Lower leg skin (tissue), 4 donors: ENCODE data around the gene RAD52. TPM values are rescaled to one million over a fixed set of nuclear protein-coding genes. Genes with fewer than 3 reads are reported as not detected.

Source experiments
- DNase-seq, 2 donors: peaks; one replicate each; pipeline ENCODE4 v3.0.0-alpha.2; 2019; ENCODE audit warnings: low spot score in 2 of 2
- H3K4me3 ChIP-seq: fragments of 200-600 bp; sonication (generic); 2 replicates; pipeline ENCODE4 v1.5.1; 2017; ENCODE audit warnings: mild to moderate bottlenecking, low read depth; ENCODE audit not compliant: poor library complexity, severe bottlenecking
- POLR2A ChIP-seq, 2 donors: fragments of 450-650 bp; IDR thresholded peaks; one replicate each; pipeline ENCODE4 v1.6.1; 2016 to 2017; ENCODE audit warnings: antibody characterized with exemption in 2 of 2, mild to moderate bottlenecking in 1 of 2, moderate library complexity in 1 of 2
- WGBS, 2 donors: methylation state at CpG; one replicate each; pipeline ENCODE4 v1.1.5; 2018; 5-methylcytosine and 5-hydroxymethylcytosine counted together
- intact Hi-C: fragments of 100-400 bp; cut with DNase I; formaldehyde crosslinking; loops from one replicate; pipeline ENCODE4 v1.15.0; 2023; ENCODE audit warnings: low total_unique reads
- total RNA-seq, 4 donors: library from RNA; depleted of rRNA; stranded (reverse); fragments of >200 nt; gene quantifications; one replicate each; pipeline ENCODE4 v1.1.0, GENCODE V29; 2016
- TF ChIP-seq, protein P1 (sequence below), 3 donors: fragments of 450-650 bp; IDR thresholded peaks; one replicate each; pipeline ENCODE4 v1.5.1; 2016; ENCODE audit warnings: antibody characterized with exemption in 3 of 3, mild to moderate bottlenecking in 3 of 3, moderate library complexity in 2 of 3

Gene RAD52
- total RNA-seq, 4 donors from 2014 or later = 6.2 to 16.7 (median 12.1) TPM

GRCh38 chr12:879641-880040 lies 69.9 kb downstream of the RAD52 start:
- intact Hi-C loops = loop anchor here (10.0 kb wide), 1 partner anchor 45 kb away; no protein-coding TSS in a partner anchor
- no peak overlapping the region for H3K4me3 ChIP-seq
- TF ChIP-seq POLR2A (IDR thresholded peaks at IDR 0.05) = no peak
- TF ChIP-seq, protein P1, sequence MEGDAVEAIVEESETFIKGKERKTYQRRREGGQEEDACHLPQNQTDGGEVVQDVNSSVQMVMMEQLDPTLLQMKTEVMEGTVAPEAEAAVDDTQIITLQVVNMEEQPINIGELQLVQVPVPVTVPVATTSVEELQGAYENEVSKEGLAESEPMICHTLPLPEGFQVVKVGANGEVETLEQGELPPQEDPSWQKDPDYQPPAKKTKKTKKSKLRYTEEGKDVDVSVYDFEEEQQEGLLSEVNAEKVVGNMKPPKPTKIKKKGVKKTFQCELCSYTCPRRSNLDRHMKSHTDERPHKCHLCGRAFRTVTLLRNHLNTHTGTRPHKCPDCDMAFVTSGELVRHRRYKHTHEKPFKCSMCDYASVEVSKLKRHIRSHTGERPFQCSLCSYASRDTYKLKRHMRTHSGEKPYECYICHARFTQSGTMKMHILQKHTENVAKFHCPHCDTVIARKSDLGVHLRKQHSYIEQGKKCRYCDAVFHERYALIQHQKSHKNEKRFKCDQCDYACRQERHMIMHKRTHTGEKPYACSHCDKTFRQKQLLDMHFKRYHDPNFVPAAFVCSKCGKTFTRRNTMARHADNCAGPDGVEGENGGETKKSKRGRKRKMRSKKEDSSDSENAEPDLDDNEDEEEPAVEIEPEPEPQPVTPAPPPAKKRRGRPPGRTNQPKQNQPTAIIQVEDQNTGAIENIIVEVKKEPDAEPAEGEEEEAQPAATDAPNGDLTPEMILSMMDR (IDR thresholded peaks at IDR 0.05) = no peak
- 83 to 86% methylated on average over 5 of the region's 5 CpGs for WGBS, 2 donors
- no peak for DNase-seq

DNA sequence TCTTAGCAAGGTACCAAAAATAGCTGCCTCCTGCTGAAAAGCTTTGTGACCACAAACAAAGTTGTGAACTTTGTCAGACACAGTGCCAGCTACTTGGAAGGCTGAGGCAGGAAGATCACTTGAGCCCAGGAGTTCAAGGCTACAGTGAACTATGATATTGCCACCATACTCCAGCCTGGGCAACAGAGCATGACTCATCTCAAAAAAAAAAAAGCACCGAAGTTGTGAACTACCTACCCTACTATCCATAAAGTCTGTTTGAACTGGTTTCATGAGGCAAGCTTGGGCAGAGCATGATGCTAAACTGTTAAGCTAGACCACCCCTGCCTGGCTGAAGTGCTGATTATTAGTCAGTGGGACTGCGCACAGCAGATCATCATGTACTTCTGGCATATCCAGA lies 75.5 kb downstream of the RAD52 start:
- DNase-seq = no peak
- TF ChIP-seq POLR2A (IDR thresholded peaks at IDR 0.05) = no peak
- H3K4me3 ChIP-seq = no peak overlapping the region
- intact Hi-C loops = loop anchor here (10.0 kb wide), 1 partner anchor 51 kb away; no protein-coding TSS in a partner anchor
- 51 to 58% methylated on average over 2 of the region's 2 CpGs for WGBS, 2 donors

DNA sequence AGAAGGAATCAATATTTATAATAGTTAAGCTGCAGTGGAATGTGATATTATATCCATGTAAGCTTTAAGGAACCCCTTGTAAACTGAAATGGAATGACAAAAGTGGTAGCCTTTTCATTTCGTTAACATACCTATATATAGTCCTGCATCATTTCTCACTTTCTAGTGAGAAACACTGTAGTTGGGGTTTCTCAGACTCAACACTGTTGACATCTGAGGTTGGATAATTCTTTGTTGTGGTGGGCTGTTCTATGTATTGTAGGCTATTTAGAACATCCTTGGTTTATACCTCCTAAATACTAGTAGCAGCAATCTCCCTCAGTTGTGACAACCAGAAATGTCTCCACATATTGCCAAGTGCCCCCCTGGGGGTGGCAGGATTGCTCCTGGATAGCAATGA lies 79.1 kb downstream of the RAD52 start:
- no peak overlapping the region for H3K4me3 ChIP-seq
- WGBS, 2 donors = 92 to 100% methylated on average over 1 of the region's 1 CpG
- no peak for DNase-seq
- TF ChIP-seq, protein P1 (IDR thresholded peaks at IDR 0.05) = no peak
- no peak for TF ChIP-seq POLR2A (IDR thresholded peaks at IDR 0.05)
- intact Hi-C loops = loop anchor here (10.0 kb wide), 1 partner anchor 54 kb away; no protein-coding TSS in a partner anchor

DNA sequence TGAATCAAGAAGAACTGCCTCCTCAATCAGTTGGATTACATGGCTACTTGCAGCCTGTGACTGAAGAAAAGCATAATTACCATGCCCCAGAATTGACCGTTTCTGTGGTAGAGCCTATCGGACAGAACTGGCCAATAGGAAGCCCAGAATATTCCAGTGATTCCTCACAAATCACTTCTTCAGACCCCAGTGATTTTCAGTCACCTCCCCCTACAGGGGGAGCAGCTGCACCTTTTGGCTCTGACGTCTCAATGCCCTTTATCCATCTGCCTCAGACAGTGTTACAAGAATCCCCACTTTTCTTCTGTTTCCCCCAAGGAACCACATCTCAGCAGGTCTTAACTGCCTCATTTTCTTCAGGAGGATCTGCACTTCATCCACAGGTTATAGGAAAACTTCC lies 80.8 kb downstream of the RAD52 start:
- no peak for DNase-seq
- H3K4me3 ChIP-seq = no peak overlapping the region
- WGBS, 2 donors = 77 to 80% methylated on average over 3 of the region's 3 CpGs
- intact Hi-C loops = no loop called here
- TF ChIP-seq, protein P1 (IDR thresholded peaks at IDR 0.05) = no peak
- TF ChIP-seq POLR2A (IDR thresholded peaks at IDR 0.05) = no peak

- H3K4me3 ChIP-seq = no peak overlapping the region
- intact Hi-C loops = no loop called here
- TF ChIP-seq, protein P1 (IDR thresholded peaks at IDR 0.05) = no peak
- no peak for TF ChIP-seq POLR2A (IDR thresholded peaks at IDR 0.05)
- WGBS, 2 donors = 94 to 98% methylated on average over 5 of the region's 5 CpGs
- DNase-seq = no peak
These were observed 81.6 kb downstream of the RAD52 start for GRCh38 chr12:867905-868304.

- no peak overlapping the region for H3K4me3 ChIP-seq
- WGBS, 2 donors = 90 to 92% methylated on average over 1 of the region's 1 CpG
- no peak for DNase-seq
- intact Hi-C loops = no loop called here
- no peak for TF ChIP-seq POLR2A (IDR thresholded peaks at IDR 0.05)
- TF ChIP-seq, protein P1 (IDR thresholded peaks at IDR 0.05) = no peak
These were observed 83.9 kb downstream of the RAD52 start for GRCh38 chr12:865614-866013.
